HG03064 (cell line): ENCODE measurements around the gene ZNF853.
"Not testable (repeated sequence)": the region's sequence is repeated elsewhere in the genome, so short reads cannot be mapped to it uniquely, and the experiment has no call there.

ENCODE experiments used
- ATAC-seq: cut with Tn5 transposase; IDR thresholded peaks from one replicate; pipeline ENCODE4 v1.9.1; 2021; ENCODE audit warnings: low read depth; ENCODE audit not compliant: unreplicated experiment

Gene ZNF853

GRCh38 chr7:6634971-6635370, 19.6 kb downstream of the ZNF853 start:
- ATAC-seq, result not testable (repeated sequence)

GRCh38 chr7:6636741-6637543, 21.5 kb downstream of the ZNF853 start, which contains the start of gene ZNF316:
TSS of gene ZNF316 (plus strand) at chr7:6637318. CDS start at chr7:6642410, 5,092 bp downstream.
- peak; percentile 71 for ATAC-seq

GRCh38 chr7:6637544-6638229, 22.3 kb downstream of the ZNF853 start:
- ATAC-seq, result peak; percentile 52

GRCh38 chr7:6639032-6639431, 23.6 kb downstream of the ZNF853 start:
- ATAC-seq, result no peak

- ATAC-seq, result no peak
Measured at GRCh38 chr7:6639627-6640026, 24.2 kb downstream of the ZNF853 start.

- ATAC-seq, result no peak
Measured at GRCh38 chr7:6640246-6640721, 24.9 kb downstream of the ZNF853 start.

- ATAC-seq, result no peak
Measured at GRCh38 chr7:6641305-6642035, 26.1 kb downstream of the ZNF853 start.

GRCh38 chr7:6642239-6642839, 26.9 kb downstream of the ZNF853 start:
- no peak for ATAC-seq

- no peak for ATAC-seq
Measured at GRCh38 chr7:6642861-6643640, 27.6 kb downstream of the ZNF853 start.

- no peak for ATAC-seq
Measured at GRCh38 chr7:6643915-6644625, 28.7 kb downstream of the ZNF853 start.

- ATAC-seq, result no peak
Measured at GRCh38 chr7:6644728-6645127, 29.3 kb downstream of the ZNF853 start.

GRCh38 chr7:6646465-6646864, 31.1 kb downstream of the ZNF853 start:
- no peak for ATAC-seq

- no peak for ATAC-seq
Measured at GRCh38 chr7:6647080-6647479, 31.7 kb downstream of the ZNF853 start.

GRCh38 chr7:6647541-6647940, 32.1 kb downstream of the ZNF853 start:
- ATAC-seq, result no peak

- no peak for ATAC-seq
Measured at GRCh38 chr7:6648066-6648814, 32.8 kb downstream of the ZNF853 start.

- ATAC-seq, result no peak
Measured at GRCh38 chr7:6648815-6649104, 33.4 kb downstream of the ZNF853 start.

- no peak for ATAC-seq
Measured at GRCh38 chr7:6649241-6649961, 34.0 kb downstream of the ZNF853 start.

- no peak for ATAC-seq
Measured at GRCh38 chr7:6650086-6650485, 34.7 kb downstream of the ZNF853 start.
